Left ventricle myocardium superior (tissue), 1 donor: ENCODE data around the gene RO60. TPM values are rescaled to one million over a fixed set of nuclear protein-coding genes. Genes with fewer than 3 reads are reported as not detected.

Source experiments
- ATAC-seq: fragments of 200-7000 bp; cut with Tn5 transposase; one replicate; pipeline ENCODE4 v1.9.1; 2020; ENCODE audit warnings: mild to moderate bottlenecking, moderate library complexity
- DNase-seq: peaks from one replicate; pipeline ENCODE4 v3.0.0-alpha.2; 2020
- intact Hi-C: fragments of 100-400 bp; cut with micrococcal nuclease; formaldehyde crosslinking; loops from one replicate; pipeline ENCODE4 v1.11.0; 2022
- total RNA-seq: library from RNA; stranded (reverse); fragmentation: NEBNext Ultra II Directional; extraction: Animal tissue kit (Norgen Biotek cat#: 25700); gene quantifications from one replicate; pipeline ENCODE4 v1.2.1, GENCODE V29; 2021
- donor health status: DM: no; HTN: yes; CAD: no; lungs with severe emphysema.

The RO60 gene
- total RNA-seq, 1 donor from 2014 or later: 51.6 TPM

DNA sequence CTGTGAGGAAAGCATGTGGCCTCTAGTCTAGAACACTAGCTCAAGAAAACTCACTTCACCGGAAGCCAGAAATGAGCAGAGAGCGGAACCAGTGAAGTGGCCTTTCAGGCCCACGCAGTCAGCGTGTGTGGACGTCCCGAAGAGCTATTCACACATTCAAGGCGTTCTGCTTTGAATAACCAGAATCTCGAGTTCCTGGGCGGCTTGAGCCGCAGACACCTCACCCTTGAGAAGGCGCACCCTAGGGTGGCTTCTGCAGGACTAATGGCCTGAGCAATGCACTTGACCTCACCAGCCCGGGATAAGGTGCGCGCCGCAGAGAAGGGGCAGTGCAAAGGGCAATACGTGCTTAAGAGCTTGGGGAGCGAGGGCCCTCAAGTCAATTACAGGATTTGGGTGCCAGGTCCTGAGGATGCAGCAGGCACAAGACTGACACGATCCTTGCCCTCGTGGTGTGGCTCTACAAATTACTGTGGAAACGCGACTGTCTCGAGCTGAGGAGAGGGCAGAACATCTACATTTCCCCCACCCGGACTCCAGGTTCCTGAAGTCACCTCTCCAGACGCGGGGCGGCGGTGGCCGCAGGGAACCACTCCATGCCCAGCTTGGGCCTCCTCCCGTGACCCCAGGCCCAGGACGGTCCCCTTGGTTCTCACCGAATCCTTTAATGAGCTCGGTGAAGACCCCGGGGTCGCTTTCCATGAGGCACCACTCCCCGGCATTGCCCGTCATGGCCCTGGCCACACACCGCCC is 707 bp upstream of the RO60 start:
- DNase-seq (peak; percentile 31), ATAC-seq (peak; percentile 12)
- intact Hi-C loops: no loop called here

GRCh38 chr1:193060115-193060403 is 647 bp downstream of the RO60 start:
- DNase-seq (no peak), ATAC-seq (no peak)
- intact Hi-C loops: no loop called here

DNA sequence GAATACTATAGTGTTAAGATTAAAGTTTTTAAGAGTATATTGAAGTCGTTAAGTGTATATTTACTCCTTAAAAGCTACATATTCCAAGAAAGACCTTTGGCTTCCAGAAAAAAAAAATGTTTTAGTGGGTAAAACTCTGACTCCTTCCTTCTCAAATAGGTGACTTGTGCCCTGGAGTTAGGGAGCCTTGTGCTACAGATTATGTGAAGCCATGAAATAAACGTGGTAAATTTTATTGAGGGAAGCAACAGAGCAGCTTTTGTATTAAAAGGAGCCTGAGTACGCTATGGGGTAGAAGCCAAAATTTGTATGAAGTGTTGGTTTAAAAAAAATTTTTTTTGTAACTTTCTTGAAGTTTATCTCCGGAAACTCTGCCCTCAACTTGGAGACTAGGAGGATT is 994 bp downstream of the RO60 start:
- no peak for ATAC-seq
- intact Hi-C loops: no loop called here

DNA sequence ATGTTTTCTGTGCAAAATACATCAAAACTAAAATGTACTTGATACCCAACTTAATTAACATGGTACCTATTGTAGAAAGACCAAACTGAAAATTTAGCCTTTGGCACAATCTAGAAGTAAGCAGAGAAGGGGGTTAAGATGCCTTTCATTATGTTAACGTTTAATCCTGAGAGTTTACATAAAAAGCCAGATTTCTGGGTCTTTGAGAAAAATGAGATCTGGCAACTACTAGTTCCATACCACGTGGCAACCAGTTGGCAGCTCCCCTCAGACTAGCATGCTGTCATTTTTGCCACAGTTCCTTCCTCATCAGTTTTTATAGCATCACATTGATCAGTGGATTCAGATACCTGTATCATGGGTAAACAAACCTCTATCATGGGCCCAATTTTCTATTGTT is 1.5 kb downstream of the RO60 start:
- intact Hi-C loops: no loop called here
- no peak for ATAC-seq
- no peak for DNase-seq

More for the DNA sequence above, 994 bp downstream of the RO60 start:
- DNase-seq: no peak

- intact Hi-C loops: no loop called here
- no peak for DNase-seq
- ATAC-seq: no peak
Measured at GRCh38 chr1:193062698-193063463, 3.5 kb downstream of the RO60 start.

DNA sequence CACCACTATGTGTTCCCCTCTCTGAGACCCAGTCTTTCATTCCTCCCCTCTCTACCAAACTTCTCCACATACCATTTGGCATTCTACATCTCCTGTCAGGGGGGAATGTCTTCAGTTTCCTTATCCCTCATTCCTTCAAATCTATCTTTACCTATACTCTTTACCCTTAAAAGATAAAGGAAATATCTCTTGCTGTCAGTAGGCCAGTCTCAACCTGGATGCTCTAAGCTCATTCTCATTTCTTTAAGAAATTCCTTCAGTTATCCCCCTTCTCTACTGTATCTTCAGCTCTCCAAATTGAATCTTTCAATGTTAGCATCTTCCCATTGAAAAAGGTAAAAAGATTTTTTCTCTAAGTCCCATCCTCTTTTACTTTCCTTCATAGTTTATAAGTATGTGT is 6.5 kb downstream of the RO60 start:
- intact Hi-C loops: no loop called here

DNA sequence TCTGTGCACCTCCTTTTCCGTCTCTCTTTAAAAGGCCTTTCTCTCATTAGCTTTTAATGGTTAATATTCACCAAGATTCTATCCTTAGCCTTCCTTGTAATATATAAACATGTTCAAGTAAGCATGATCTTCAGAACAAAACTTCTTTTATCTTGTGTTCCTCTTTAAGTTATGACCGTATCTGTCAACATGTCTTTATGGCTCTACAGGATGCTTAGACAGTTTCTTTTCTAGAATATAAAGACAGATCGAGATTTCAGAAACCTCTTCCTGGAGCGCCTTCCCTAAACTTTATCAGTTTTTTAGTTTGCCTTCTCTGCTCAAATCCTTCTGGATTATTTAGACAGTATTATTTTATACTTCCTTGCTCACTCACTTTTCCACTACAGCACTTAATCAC is 7.2 kb downstream of the RO60 start:
- DNase-seq (no peak), ATAC-seq (no peak)
- intact Hi-C loops: no loop called here

More for the DNA sequence above, 6.5 kb downstream of the RO60 start:
- ATAC-seq (no peak), DNase-seq (no peak)

- DNase-seq (no peak), ATAC-seq (no peak)
- intact Hi-C loops: no loop called here
Measured at GRCh38 chr1:193068013-193068412, 8.6 kb downstream of the RO60 start.

- ATAC-seq (no peak), DNase-seq (no peak)
- intact Hi-C loops: no loop called here
Measured at GRCh38 chr1:193069748-193070385, 10.5 kb downstream of the RO60 start.

DNA sequence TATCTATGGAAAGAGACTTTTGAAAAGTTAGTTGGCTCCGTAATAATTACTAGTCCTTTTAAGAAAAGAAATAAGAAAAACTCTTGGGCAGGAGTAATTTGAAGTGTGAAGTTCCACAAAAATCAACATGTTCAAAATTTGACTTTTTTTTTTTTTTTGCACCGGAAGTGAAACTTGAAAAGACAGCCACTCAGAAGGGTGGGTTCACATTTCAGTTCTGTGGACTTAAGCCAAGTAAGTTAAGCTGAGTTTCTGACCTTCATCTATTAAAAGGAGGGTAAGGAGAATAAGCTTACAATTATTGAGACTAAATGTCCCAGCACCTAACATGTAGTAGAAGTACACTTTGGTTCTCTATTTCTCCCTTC is 11.0 kb downstream of the RO60 start:
- ATAC-seq: peak; percentile 45
- intact Hi-C loops: no loop called here
- no peak for DNase-seq

DNA sequence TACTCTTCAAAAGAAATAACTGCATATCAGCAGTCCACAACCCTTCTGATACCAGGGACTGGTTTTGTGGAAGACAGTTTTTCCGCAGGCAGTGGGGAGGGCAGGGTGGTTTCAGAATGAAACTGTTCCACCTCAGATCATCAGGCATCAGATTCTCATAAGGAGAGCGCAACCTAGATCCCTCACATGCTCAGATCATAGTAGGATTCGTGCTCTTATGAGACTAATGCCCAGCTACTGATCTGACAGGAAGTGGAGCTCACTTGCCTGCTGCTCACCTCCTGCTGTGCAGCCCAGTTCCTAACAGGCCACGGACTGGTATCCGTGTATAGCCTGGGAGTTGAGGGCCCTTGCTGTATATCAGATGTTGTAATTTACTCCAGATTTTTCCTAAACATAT is 11.5 kb downstream of the RO60 start:
- DNase-seq (no peak), ATAC-seq (peak; percentile 45)

GRCh38 chr1:193077991-193078390 is 18.6 kb downstream of the RO60 start:
- ATAC-seq (no peak), DNase-seq (no peak)
- intact Hi-C loops: no loop called here

More for the DNA sequence above, 11.5 kb downstream of the RO60 start:
- intact Hi-C loops: no loop called here

DNA sequence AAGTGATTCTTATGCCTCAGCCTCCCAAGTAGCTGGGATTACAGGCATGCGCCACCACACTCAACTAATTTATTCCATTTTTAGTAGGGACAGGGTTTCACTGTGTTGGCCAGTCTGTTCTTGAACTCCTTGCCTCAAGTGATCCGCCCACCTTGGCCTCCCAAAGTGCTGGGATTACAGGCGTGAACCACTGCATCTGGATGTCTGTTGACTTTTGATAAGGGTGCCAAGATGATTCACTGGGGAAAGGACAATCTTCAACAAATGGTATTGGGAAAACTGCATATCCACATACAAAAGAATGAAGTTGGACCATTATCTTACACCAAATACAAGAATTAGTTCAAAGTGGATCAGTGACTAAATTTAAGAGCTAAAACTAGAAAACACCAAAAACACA is 19.8 kb downstream of the RO60 start:
- ATAC-seq: no peak
- DNase-seq: no peak
- intact Hi-C loops: no loop called here

DNA sequence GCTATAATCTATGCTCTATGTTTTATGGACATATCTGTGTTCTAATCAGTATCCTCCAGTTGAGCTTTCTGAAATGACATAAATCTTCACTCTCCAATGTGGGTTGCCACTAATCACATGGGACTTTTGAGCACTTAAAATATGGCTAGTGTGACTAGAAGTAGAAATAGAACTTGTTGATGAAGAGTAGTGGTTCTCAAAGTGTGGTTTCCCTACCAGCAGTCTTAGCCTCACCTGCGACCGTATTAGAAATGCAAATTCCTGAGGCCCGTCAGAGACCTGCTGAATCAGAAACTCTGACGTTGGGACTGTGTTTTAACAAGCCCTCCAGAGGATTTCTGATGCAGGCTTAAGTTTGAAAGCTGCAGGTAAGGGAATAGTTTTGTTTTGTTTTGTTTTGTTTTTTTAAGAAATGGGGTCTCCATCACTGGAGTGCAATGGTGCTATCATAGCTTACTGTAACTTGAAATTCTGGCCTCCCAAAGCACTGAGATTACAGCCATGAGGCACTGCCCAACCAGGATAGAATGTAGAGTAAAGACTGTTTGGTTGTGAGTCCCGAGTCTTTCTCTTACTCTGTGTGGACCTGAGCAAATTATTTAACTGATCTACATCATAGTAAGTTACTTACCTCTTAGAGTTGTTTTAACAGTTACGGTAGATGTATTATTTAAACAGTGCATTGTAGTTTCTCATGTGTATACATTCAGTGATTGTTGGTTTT is 24.1 kb downstream of the RO60 start:
- intact Hi-C loops: no loop called here
- DNase-seq: no peak
- ATAC-seq: no peak

DNA sequence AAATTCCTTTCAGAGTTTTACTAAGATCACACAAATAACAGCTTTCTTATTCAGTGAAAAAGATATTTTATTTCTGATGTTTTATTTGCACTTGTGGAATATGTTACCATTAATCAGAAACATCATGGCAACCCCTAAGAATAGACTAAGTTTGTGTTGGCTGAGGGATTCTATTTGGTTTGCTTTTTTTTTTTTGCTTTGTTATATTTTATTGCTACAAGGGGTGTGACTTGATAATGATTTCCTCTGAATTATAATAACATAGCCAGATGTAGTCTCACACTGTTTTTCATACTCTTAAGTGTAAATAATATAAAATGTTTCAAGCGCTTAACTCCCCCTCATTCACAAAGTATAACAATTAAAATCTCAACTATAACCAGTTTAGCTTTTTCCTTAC is 25.9 kb downstream of the RO60 start:
- intact Hi-C loops: no loop called here
- DNase-seq (no peak), ATAC-seq (no peak)

DNA sequence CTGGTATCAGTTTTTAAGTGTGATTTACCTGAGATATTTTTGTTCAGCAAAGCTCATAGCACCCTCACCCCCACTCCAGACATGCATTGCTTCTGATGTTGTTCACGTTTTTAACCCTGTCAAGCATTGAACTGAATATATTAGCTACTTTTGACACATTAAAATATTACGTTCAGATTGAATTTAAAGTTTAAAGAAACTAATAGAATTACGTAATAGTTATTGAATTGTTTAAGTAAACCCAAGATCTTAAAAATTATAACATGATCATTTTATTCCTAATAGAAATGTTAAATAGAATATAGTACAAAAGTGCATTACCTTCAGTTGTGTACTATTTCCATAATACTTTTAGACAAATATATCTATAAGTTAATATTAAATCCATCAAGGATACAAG is 26.9 kb downstream of the RO60 start:
- ATAC-seq: no peak
- intact Hi-C loops: no loop called here

GRCh38 chr1:193087893-193088292 is 28.5 kb downstream of the RO60 start:
- ATAC-seq (peak; percentile 54), DNase-seq (no peak)
- intact Hi-C loops: no loop called here

More for the DNA sequence above, 26.9 kb downstream of the RO60 start:
- DNase-seq: no peak

DNA sequence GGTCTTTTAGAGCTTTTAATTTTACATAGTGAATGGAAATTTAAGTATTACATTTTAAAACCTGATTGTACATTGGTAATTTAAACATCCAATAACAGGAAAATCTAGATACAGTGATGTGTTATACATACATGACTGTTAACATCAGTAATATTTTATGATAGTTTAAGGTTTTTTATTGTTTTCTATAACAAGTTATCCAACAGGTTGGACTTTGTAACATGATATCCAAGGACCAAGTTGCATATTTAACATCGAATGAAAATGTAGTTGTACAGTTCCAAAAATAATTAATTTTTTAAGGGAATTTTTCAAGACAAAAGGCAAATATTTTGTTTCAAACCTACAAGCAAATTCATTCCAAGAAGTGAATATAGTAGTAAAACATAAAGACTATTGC is 31.5 kb downstream of the RO60 start:
- ATAC-seq (no peak), DNase-seq (no peak)
- intact Hi-C loops: no loop called here

DNA sequence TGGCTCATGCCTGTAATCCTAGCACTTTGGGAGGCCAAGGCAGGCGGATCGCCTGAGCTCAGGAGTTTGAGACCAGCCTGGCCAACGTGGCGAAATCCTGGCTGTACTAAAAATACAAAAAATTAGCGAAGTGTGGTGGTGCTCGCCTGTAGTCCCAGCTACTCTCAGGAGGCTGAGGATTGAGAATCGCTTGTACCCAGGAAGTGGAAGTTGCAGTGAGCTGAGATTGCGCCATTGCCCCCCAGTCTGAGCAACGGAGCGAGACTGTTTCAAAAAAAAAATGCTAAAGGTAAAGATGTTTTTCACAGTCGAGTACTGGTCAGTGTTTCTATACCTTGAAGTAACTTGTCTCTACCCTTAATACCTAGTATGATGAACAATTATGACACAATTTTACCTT is 34.7 kb downstream of the RO60 start:
- intact Hi-C loops: no loop called here
- no peak for ATAC-seq
- DNase-seq: no peak

GRCh38 chr1:193102662-193103061 is 43.2 kb downstream of the RO60 start:
- ATAC-seq (no peak), DNase-seq (no peak)
- intact Hi-C loops: no loop called here
